Activated T-helper 2 cell treated with anti-CD3 and anti-CD28 coated beads, Interferon-gamma antibody, Interleukin-2, Interleukin-4, amounts not matched to agents 10 μg/mL and 5 μg/mL and 100 μg/mL, durations not matched to agents 14 hours and 24 hours and 36 hours (primary cell): ENCODE results near the gene CTBP1. TPM values are rescaled to one million over a fixed set of nuclear protein-coding genes. Genes with fewer than 3 reads are reported as not detected.
"Not testable (repeated sequence)": the region's sequence is repeated elsewhere in the genome, so short reads cannot be mapped to it uniquely, and the experiment has no call there.

Experiments used
- DNase-seq: peaks from one replicate; pipeline ENCODE4 v3.0.0; 2021; ENCODE audit warnings: low spot score
- H3K27ac Mint-ChIP-seq: one replicate; pipeline ENCODE4 v1.8.0; 2021; ENCODE audit warnings: mixed read lengths
- H3K27me3 Mint-ChIP-seq: one replicate; pipeline ENCODE4 v1.8.0; 2021; ENCODE audit warnings: low read depth, mixed read lengths
- H3K36me3 Mint-ChIP-seq: one replicate; pipeline ENCODE4 v1.8.0; 2021; ENCODE audit warnings: low read depth, mixed read lengths
- H3K4me1 Mint-ChIP-seq: one replicate; pipeline ENCODE4 v1.8.0; 2021; ENCODE audit warnings: low read depth, mixed read lengths
- H3K4me3 Mint-ChIP-seq: one replicate; pipeline ENCODE4 v1.8.0; 2021; ENCODE audit warnings: low read depth, mild to moderate bottlenecking, moderate library complexity, mixed read lengths
- H3K9me3 Mint-ChIP-seq: one replicate; pipeline ENCODE4 v1.8.0; 2021; ENCODE audit warnings: mixed read lengths
- intact Hi-C: fragments of 100-400 bp; cut with micrococcal nuclease; formaldehyde crosslinking; loops from one replicate; pipeline ENCODE4 v1.15.1; 2023
- total RNA-seq: library from RNA; stranded (reverse); gene quantifications from 2 replicates; pipeline ENCODE4 v1.2.3, GENCODE V29; 2022

CTBP1 gene
- total RNA-seq, 1 donor from 2014 or later = 194 TPM

GRCh38 chr4:1237261-1237660, 11.7 kb downstream of the CTBP1 start:
- intact Hi-C loops, H3K4me1 Mint-ChIP-seq, H3K9me3 Mint-ChIP-seq, H3K4me3 Mint-ChIP-seq, H3K27ac Mint-ChIP-seq, H3K27me3 Mint-ChIP-seq, DNase-seq: not testable (repeated sequence)
- peaks cover 54% of the 10 kb centered on the region for H3K36me3 Mint-ChIP-seq

- H3K27ac Mint-ChIP-seq, H3K9me3 Mint-ChIP-seq, DNase-seq, H3K4me1 Mint-ChIP-seq, H3K27me3 Mint-ChIP-seq, H3K4me3 Mint-ChIP-seq, intact Hi-C loops: not testable (repeated sequence)
- peaks cover 59% of the 10 kb centered on the region for H3K36me3 Mint-ChIP-seq
These were observed 12.1 kb downstream of the CTBP1 start for GRCh38 chr4:1236836-1237235.

GRCh38 chr4:1236103-1236641, 12.8 kb downstream of the CTBP1 start:
- Mint-ChIP-seq H3K27ac (no peak overlapping the region), H3K4me1 (peaks cover 2% of the 10 kb centered on the region), H3K9me3 (no peaks in the 10 kb centered on the region), H3K36me3 (peaks cover 63% of the 10 kb centered on the region), H3K4me3 (no peak overlapping the region), H3K27me3 (no peaks in the 10 kb centered on the region)
- intact Hi-C loops = no loop called here
- no peak for DNase-seq

DNA sequence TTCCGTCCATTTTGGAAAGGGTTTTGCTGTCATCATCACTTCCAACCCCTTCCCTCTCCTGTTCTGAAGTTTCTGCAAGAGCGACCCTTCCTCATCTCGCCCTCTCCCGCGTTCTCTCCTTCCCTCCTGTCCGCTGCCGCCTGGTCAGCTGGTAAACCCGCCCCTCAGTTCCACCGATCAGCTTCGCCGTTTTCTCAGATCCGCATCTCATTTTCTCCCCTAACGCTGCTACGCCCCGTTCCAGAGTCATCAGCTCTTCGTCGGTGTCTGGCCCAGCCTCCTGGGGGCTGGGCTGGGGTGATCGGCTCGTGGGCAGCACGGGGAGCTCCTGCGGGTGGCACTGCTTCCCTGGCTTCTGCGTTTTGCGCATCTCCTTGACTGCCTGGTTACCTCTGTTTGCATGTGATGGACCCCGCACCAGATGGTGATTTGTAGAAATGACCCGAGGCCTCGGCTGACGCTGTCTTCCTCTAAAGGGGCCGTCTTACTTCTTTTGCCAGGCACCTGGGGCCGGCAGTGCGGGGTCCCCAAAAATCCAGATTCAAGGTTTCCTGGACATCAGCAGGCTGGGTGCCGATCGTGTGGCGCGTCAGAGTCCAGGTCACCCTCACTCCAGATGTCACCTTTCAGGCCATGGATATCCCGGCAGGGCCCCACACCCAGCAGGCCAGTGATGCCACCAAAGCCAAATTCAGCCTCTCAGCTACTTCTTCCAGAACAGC, 13.4 kb downstream of the CTBP1 start:
- Mint-ChIP-seq H3K4me1 (peaks cover 2% of the 10 kb centered on the region), H3K36me3 (peaks cover 62% of the 10 kb centered on the region)
- intact Hi-C loops = no loop called here

GRCh38 chr4:1234811-1235292, 14.1 kb downstream of the CTBP1 start:
- intact Hi-C loops = no loop called here
- H3K4me3 Mint-ChIP-seq = no peak overlapping the region
- DNase-seq = no peak
- no peaks in the 10 kb centered on the region for H3K27me3 Mint-ChIP-seq
- H3K9me3 Mint-ChIP-seq = no peaks in the 10 kb centered on the region
- no peak overlapping the region for H3K27ac Mint-ChIP-seq
- peaks cover 2% of the 10 kb centered on the region for H3K4me1 Mint-ChIP-seq
- peaks cover 65% of the 10 kb centered on the region for H3K36me3 Mint-ChIP-seq

More for the DNA sequence above, 13.4 kb downstream of the CTBP1 start:
- Mint-ChIP-seq H3K27me3 (no peaks in the 10 kb centered on the region), H3K9me3 (no peaks in the 10 kb centered on the region), H3K4me3 (no peak overlapping the region), H3K27ac (no peak overlapping the region)
- DNase-seq = no peak

DNA sequence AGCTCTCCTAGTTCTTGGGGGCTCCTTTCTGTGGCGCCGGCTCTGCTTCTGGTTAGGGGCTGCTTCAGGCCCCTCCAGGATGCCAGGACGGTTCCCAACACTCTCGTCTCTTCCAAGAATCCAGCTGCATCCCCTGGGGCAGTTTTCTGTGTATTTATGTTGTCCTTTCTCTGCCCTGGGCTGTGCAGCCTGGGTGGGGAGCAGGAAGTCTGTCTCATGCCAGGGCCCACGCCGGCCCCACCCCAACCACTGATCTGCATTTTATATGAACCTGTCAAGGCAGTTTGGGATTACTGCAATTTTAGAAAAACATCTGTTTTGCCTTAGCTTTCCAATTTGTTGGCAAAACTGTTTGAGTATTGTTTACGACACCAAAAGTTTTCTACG, 14.6 kb downstream of the CTBP1 start:
- Mint-ChIP-seq H3K4me3 (no peak overlapping the region), H3K36me3 (peaks cover 68% of the 10 kb centered on the region), H3K4me1 (peaks cover 2% of the 10 kb centered on the region), H3K27ac (no peak overlapping the region), H3K27me3 (no peaks in the 10 kb centered on the region), H3K9me3 (no peaks in the 10 kb centered on the region)
- DNase-seq = no peak
- intact Hi-C loops = no loop called here

DNA sequence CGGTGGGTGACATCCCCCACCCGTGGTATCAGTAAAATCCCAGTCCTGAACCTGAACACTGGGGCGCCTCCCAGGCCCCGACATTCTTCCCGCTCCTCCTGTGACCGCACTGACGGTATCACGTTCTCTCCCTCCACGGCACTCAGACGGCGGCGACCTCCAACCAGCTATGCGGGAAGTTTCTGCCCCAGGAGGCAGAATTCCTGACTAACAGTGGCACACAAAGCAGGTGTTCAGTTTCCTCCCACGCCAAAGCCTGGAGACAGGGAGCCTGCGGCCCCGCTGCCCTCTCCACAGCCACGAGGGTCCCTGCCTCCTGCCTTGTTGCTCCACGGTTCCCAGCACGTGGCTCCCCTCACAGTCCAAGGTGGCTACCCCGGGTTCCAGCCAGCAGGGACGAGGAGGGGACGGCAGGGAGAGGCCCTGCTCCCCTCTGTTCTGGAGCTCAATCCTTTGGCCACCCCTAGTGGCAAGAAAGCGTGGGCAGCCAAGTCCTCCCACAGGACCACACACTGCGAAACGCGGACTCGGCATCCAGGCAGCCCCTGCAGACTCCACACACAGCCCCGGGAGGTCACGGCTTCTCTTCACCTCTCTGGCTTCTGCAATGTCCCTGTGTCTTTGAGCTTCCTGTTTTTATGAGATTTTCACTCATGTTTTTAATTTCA, 15.2 kb downstream of the CTBP1 start:
- no peak for DNase-seq
- no peak overlapping the region for H3K27ac Mint-ChIP-seq
- peaks cover 71% of the 10 kb centered on the region for H3K36me3 Mint-ChIP-seq
- H3K4me3 Mint-ChIP-seq = no peak overlapping the region
- intact Hi-C loops = no loop called here
- H3K9me3 Mint-ChIP-seq = no peaks in the 10 kb centered on the region
- H3K27me3 Mint-ChIP-seq = no peaks in the 10 kb centered on the region
- peaks cover 2% of the 10 kb centered on the region for H3K4me1 Mint-ChIP-seq

DNA sequence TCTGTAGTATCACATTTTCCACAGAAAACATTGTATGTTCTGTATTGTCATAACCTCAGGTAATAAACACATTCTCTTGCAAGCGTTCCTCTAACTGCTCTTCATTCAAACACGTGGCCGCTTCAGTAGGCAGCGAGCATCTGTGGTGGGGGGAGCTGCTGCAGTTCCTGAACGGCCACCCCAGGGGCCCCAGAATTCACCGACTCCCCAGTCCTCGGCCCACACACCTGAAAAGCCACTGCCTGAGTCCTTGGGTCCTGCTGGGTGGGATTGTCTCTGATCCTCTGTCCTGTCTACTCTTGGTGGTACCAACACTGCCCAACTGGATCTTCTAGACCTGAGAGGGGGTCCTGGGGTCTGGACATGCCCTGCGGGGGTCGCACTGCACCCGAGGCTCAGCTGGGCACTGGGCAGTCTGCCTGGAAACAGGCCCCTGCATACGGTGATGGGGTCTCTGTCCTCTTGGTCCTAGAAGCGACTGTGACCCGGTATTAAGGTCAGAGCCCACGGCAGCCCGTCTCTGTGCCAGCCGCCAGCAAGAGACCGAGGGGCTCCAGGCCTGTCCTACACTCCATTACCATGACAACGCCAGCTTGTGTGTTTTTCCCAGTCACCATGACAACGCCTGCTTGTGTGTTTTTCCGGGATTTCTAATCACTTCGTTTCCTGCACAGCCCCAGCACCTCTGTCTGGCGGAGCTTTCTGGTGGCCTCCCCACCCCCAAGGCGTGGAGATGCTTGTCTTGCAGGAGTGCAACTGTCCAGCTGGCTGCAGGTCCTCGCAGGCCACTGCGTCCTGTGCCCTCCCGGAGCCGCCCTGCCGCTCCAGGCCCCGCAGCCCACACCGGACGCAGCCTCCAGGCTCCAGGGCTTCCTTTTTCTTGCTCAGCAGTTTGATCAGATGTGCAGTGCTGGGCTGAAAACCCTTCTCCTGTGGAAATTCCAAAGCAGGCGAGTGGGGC, 16.0 kb downstream of the CTBP1 start:
- Mint-ChIP-seq H3K4me1 (peaks cover 2% of the 10 kb centered on the region), H3K27me3 (no peaks in the 10 kb centered on the region), H3K36me3 (peaks cover 65% of the 10 kb centered on the region), H3K9me3 (no peaks in the 10 kb centered on the region), H3K27ac (peak overlapping the region; percentile 33), H3K4me3 (no peak overlapping the region)
- DNase-seq = no peak
- intact Hi-C loops = no loop called here

DNA sequence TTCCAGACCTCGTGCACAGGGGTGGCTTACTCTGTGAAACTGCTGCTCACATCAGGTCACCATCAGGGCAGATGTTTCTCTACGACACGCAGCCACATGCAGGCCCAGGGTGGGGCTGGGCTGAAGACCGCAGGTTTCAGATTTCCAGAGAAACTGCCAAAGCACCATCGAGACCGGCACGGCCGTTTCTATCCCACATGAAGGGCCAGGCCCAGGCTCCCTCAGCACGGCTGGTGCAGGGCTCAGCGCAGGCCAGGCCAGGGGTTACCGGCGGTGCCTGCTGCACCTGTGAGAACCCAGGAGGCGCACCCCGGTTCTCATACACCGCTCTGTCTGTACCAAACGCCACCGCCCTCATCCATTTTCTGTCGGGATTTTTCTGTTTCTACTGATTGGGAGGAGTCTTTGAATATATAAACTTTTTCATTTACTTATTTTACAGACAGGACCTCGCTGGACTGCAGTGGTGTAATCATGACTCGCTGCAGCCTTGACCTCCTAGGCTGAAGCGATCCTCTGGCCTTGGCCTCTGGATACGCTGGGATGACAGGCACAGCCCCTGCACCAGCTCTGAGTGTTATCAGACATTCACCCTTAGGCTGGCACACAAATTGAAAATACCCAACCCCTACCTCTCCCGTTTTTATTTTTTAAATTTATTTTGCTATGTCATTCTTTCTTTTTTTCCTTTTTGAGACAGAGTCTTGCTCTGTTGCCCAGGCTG, 17.1 kb downstream of the CTBP1 start:
- intact Hi-C loops = no loop called here
- Mint-ChIP-seq H3K27me3 (no peaks in the 10 kb centered on the region), H3K27ac (no peak overlapping the region), H3K4me3 (no peak overlapping the region), H3K9me3 (no peaks in the 10 kb centered on the region), H3K36me3 (peaks cover 75% of the 10 kb centered on the region), H3K4me1 (peaks cover 2% of the 10 kb centered on the region)
- DNase-seq = no peak

DNA sequence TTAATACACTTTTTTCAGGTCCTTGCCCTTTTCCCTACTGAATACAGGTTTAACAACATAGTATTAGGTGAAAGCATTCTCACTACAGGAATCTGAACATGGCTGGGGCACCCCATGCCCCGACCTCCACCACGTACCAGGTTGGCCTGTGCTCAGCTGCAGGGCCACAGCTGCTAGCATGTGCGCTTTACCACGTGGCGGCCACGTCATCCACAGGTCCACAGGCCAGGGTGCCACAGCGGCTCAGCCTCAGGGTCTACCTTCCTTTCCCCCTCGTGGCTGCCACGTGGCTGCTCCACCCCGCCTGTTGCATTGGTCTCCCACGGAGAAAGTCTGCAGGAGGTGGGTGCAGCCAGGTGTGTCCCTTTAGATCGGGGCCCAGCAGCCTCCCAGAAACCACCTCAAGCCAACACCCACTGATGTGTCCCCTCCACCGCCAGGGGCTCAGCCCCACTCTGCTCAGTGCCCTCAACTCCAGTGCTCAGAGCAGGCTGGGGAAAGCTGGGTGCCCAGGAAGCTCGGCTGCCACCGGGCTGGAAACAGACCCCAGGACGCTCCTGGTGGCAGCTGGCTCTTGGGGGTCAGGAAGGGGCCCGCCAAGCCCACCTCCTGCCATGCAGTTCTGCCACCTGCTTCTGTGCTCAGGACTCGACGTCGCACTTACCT, 17.8 kb downstream of the CTBP1 start:
- DNase-seq = no peak
- H3K27ac Mint-ChIP-seq = no peak overlapping the region
- no peak overlapping the region for H3K4me3 Mint-ChIP-seq
- peaks cover 82% of the 10 kb centered on the region for H3K36me3 Mint-ChIP-seq
- no peaks in the 10 kb centered on the region for H3K27me3 Mint-ChIP-seq
- peaks cover 2% of the 10 kb centered on the region for H3K4me1 Mint-ChIP-seq
- intact Hi-C loops = no loop called here
- no peaks in the 10 kb centered on the region for H3K9me3 Mint-ChIP-seq

DNA sequence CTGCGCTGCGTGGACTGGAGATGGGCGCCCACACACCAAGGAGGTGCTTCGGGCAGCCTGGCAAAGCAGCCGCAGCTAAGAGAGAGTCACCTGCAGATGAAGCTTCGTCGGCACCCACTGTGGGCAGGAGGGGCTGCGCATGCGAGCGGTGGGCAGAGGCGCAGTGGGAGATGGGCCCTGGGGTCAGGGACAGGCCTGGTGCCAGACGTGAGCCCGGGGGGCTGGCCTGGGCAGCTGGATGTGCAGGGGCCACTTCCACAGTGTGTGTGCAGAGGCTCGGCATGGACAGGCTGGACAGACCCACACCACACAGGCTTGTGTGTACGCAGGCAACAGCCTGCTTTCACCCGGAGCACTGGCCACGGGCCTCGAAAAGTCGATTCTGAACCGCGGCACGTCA, 18.6 kb downstream of the CTBP1 start:
- DNase-seq = no peak
- no peaks in the 10 kb centered on the region for H3K9me3 Mint-ChIP-seq
- H3K36me3 Mint-ChIP-seq = peaks cover 81% of the 10 kb centered on the region
- H3K4me3 Mint-ChIP-seq = no peak overlapping the region
- no peaks in the 10 kb centered on the region for H3K27me3 Mint-ChIP-seq
- intact Hi-C loops = no loop called here
- no peak overlapping the region for H3K27ac Mint-ChIP-seq
- H3K4me1 Mint-ChIP-seq = peaks cover under 1% of the 10 kb centered on the region
